Neuronal stem cell (in vitro differentiated cells): ENCODE measurements around the gene RAPGEF1.
A peak's percentile ranks its signal among the peaks of the same experiment; 100 is the strongest.

Experiments
- DNase-seq: peaks from one replicate; pipeline ENCODE4 v3.0.0-alpha.2; 2013; ENCODE audit warnings: low spot score
- H2AFZ ChIP-seq: one replicate; pipeline ENCODE4 v1.6.1; 2013; ENCODE audit warnings: mild to moderate bottlenecking, low read length, inconsistent platforms
- H2AK5ac ChIP-seq: 2 replicates; pipeline ENCODE4 v1.6.1; 2013; ENCODE audit warnings: low read depth, mild to moderate bottlenecking, inconsistent platforms, low read length, moderate library complexity, mixed read lengths
- H2BK120ac ChIP-seq: 2 replicates; pipeline ENCODE4 v1.6.1; 2013; ENCODE audit warnings: low read depth, mild to moderate bottlenecking, inconsistent platforms, low read length, moderate library complexity, mixed read lengths
- H2BK12ac ChIP-seq: one replicate; pipeline ENCODE4 v1.6.1; 2013; ENCODE audit warnings: low read length, inconsistent platforms
- H2BK15ac ChIP-seq: 2 replicates; pipeline ENCODE4 v1.6.1; 2013; ENCODE audit warnings: mild to moderate bottlenecking, low read length, inconsistent platforms, mixed read lengths
- H2BK5ac ChIP-seq: one replicate; pipeline ENCODE4 v1.6.1; 2013; ENCODE audit warnings: inconsistent platforms, mild to moderate bottlenecking, low read length, moderate library complexity
- H3K14ac ChIP-seq: one replicate; pipeline ENCODE4 v1.6.1; 2013; ENCODE audit warnings: low read length, inconsistent platforms
- H3K18ac ChIP-seq: 2 replicates; pipeline ENCODE4 v1.6.1; 2013; ENCODE audit warnings: low read length, inconsistent platforms
- H3K23ac ChIP-seq: 2 replicates; pipeline ENCODE4 v1.6.1; 2013; ENCODE audit warnings: low read depth, mild to moderate bottlenecking, mixed read lengths, low read length, inconsistent platforms; ENCODE audit not compliant: poor library complexity
- H3K27ac ChIP-seq: replicated peaks from 3 replicates; pipeline ENCODE4 v1.5.1; 2013; ENCODE audit warnings: low read length, inconsistent platforms
- H3K27me3 ChIP-seq, 3 experiments: 2 replicates each; pipeline ENCODE4 v1.6.1; 2013; ENCODE audit warnings: low read length in 3 of 3, mild to moderate bottlenecking in 2 of 3, inconsistent platforms in 1 of 3, low read depth in 1 of 3, mixed read lengths in 1 of 3, moderate library complexity in 1 of 3; ENCODE audit not compliant: control insufficient read depth in 3 of 3, insufficient read depth in 3 of 3
- H3K36me3 ChIP-seq, 2 donors: replicated peaks in 1 of 2; 2 replicates each; pipeline ENCODE4 v1.6.1; 2013; ENCODE audit warnings: low read length in 2 of 2; ENCODE audit not compliant: control insufficient read depth in 2 of 2, insufficient read depth in 2 of 2
- H3K4ac ChIP-seq: 2 replicates; pipeline ENCODE4 v1.6.1; 2013; ENCODE audit warnings: inconsistent platforms, mild to moderate bottlenecking, low read length, moderate library complexity
- H3K4me1 ChIP-seq, 2 donors: 1 replicate in 1 of 2; 2 replicates in 1 of 2; pipeline ENCODE4 v1.6.1; 2013; ENCODE audit warnings: low read length in 2 of 2, low read depth in 1 of 2; ENCODE audit not compliant: control insufficient read depth in 2 of 2, insufficient read depth in 1 of 2
- H3K4me2 ChIP-seq: one replicate; pipeline ENCODE4 v1.6.1; 2013; ENCODE audit warnings: mild to moderate bottlenecking, low read length, inconsistent platforms; ENCODE audit not compliant: insufficient read depth, poor library complexity, severe bottlenecking
- H3K4me3 ChIP-seq, 2 donors: 2 replicates each; pipeline ENCODE4 v1.5.1; 2013; ENCODE audit warnings: low read length in 2 of 2, mild to moderate bottlenecking in 2 of 2, inconsistent platforms in 1 of 2, moderate library complexity in 1 of 2
- H3K79me1 ChIP-seq: one replicate; pipeline ENCODE4 v1.6.1; 2013; ENCODE audit warnings: low read depth, mild to moderate bottlenecking, inconsistent platforms, low read length, moderate library complexity
- H3K9ac ChIP-seq: one replicate; pipeline ENCODE4 v1.6.1; 2013; ENCODE audit warnings: mild to moderate bottlenecking, low read depth, low read length, inconsistent platforms; ENCODE audit not compliant: poor library complexity
- H3K9me3 ChIP-seq, 2 donors: replicated peaks in 1 of 2; 2 replicates each; pipeline versions ENCODE3 to v1.6.1; 2013; ENCODE audit warnings: low read length in 2 of 2, mild to moderate bottlenecking in 2 of 2, inconsistent platforms in 1 of 2, low read depth in 1 of 2, mixed read lengths in 1 of 2, moderate library complexity in 1 of 2; ENCODE audit not compliant: control insufficient read depth in 2 of 2, insufficient read depth in 1 of 2
- H4K8ac ChIP-seq: one replicate; pipeline ENCODE4 v1.6.1; 2013; ENCODE audit warnings: low read depth, mild to moderate bottlenecking, inconsistent platforms, low read length, moderate library complexity
- H4K91ac ChIP-seq: one replicate; pipeline ENCODE4 v1.6.1; 2013; ENCODE audit warnings: low read length, low read depth, mild to moderate bottlenecking, inconsistent platforms; ENCODE audit not compliant: poor library complexity
- WGBS, 2 donors: extraction: QIAGEN DNeasy Blood & Tissue Kit; methylation state at CpG; one replicate each; pipeline ENCODE4 v1.1.7; 2013; ENCODE audit warnings: missing lambda C conversion rate in 2 of 2, mixed read lengths in 1 of 2; ENCODE audit not compliant: insufficient read length in 2 of 2, insufficient replicate concordance in 1 of 2; ENCODE audit errors: extremely low coverage in 2 of 2; 5-methylcytosine and 5-hydroxymethylcytosine counted together

RAPGEF1 gene

DNA sequence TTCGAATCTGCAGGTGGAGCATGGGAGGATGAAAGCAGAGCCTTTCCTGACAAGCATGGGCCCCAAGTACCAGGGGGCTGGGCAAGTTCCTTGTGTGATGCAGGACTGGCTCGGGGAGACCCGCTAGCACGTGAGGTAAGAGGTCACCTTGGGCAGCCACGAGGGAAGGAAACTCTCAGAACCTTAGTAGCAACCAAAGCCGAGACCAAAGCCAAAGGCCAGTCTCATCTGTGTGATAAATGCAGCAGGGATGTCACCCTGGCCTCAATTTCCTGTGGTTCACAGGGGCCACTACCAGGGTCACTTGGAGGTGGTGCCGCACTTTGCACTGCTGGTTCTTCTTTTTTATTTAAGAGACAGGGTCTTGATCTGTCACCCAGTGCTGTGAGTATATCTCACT lies 155.0 kb downstream of the RAPGEF1 start:
- H3K14ac ChIP-seq = no peak overlapping the region
- H2AK5ac ChIP-seq = no peak overlapping the region
- H2BK5ac ChIP-seq = no peak overlapping the region
- no peak overlapping the region for H2BK120ac ChIP-seq
- H3K9ac ChIP-seq = no peak overlapping the region
- WGBS, 2 donors = no CpG with 5 or more reads among the region's 7 CpGs
- H3K36me3 ChIP-seq = peaks cover 24 to 73% of the 10 kb centered on the region in 2 donors
- H3K9me3 ChIP-seq = no peaks in the 10 kb centered on the region
- H3K27me3 ChIP-seq = no peaks in the 10 kb centered on the region
- no peak overlapping the region for H4K91ac ChIP-seq
- no peak overlapping the region for H3K4me3 ChIP-seq
- H3K4me1 ChIP-seq = no peaks in the 10 kb centered on the region
- DNase-seq = no peak
- no peak overlapping the region for H3K27ac ChIP-seq
- no peak overlapping the region for H3K18ac ChIP-seq
- H2BK15ac ChIP-seq = no peak overlapping the region
- no peak overlapping the region for H2BK12ac ChIP-seq
- no peak overlapping the region for H4K8ac ChIP-seq
- H3K4me2 ChIP-seq = no peak overlapping the region
- H3K79me1 ChIP-seq = no peaks in the 10 kb centered on the region
- no peak overlapping the region for H3K4ac ChIP-seq
- H3K23ac ChIP-seq = no peak overlapping the region
- no peak overlapping the region for H2AFZ ChIP-seq

DNA sequence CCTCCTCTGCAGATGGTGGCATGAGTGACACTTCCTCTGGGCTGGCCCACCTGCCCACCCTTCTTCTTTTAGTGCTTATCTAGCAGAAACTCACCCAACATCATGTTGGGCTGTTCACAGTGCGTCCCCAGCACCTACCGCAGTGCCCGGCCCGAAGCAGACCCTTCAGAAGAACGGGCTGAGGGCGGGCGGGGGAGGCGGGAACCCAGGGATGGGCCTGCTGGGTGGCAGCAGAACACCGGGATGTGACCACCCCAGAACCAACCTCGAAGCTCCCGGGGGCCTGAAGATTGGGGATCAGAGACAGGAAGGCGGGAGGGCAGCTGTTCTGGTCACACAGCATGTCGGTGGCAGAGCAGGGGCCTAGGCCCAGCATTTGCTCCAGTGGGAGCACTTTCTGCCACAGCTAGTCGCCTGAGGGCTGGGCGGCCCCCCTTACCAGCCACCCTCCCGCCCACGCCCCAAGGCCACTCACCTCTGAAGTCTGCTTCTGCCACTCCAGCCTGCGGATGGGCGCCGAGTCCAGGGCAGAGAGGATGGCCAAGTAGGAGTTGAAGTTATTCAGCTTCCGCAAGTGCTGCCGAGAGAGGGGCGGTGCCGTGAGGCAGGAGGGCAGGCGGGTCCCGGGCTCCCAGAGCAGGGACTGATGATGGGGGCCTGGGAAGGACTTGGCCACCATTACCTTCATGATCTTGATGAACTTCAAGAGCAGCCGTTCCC lies 155.9 kb downstream of the RAPGEF1 start:
- peaks cover 22 to 73% of the 10 kb centered on the region in 2 donors for H3K36me3 ChIP-seq
- no peak overlapping the region for H2BK120ac ChIP-seq
- H3K27me3 ChIP-seq = no peaks in the 10 kb centered on the region
- no peak overlapping the region for H3K4me2 ChIP-seq
- H4K8ac ChIP-seq = no peak overlapping the region
- H3K9me3 ChIP-seq = no peaks in the 10 kb centered on the region
- H2BK12ac ChIP-seq = no peak overlapping the region
- H3K4me1 ChIP-seq = no peaks in the 10 kb centered on the region
- no CpG with 5 or more reads among the region's 27 CpGs for WGBS, 2 donors
- no peak overlapping the region for H3K4me3 ChIP-seq
- H3K4ac ChIP-seq = no peak overlapping the region
- no peak overlapping the region for H2AFZ ChIP-seq
- H2AK5ac ChIP-seq = no peak overlapping the region
- peak overlapping the region; percentile 53 for H2BK5ac ChIP-seq
- H3K79me1 ChIP-seq = no peaks in the 10 kb centered on the region
- no peak overlapping the region for H4K91ac ChIP-seq
- no peak overlapping the region for H3K18ac ChIP-seq
- H3K23ac ChIP-seq = peak overlapping the region; percentile 17
- H2BK15ac ChIP-seq = no peak overlapping the region
- no peak for DNase-seq
- H3K27ac ChIP-seq = no peak overlapping the region
- no peak overlapping the region for H3K14ac ChIP-seq
- H3K9ac ChIP-seq = no peak overlapping the region

DNA sequence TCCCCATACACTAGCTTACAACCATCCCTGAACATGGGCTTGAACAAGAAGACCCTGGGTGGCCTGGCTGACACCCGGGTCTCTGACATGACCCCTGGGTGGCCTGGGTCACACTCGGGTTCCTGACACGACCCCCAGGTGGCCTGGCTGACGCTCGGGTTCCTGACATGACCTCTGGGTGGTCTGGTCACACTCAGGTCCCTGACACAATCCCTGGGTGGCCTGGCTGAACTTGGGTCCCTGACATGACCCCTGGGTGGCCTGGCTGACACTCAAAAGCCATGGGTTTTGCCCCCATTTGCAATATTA lies 156.6 kb downstream of the RAPGEF1 start:
- Histone ChIP-seq H4K91ac (no peak overlapping the region), H2BK15ac (no peak overlapping the region), H2AK5ac (no peak overlapping the region), H3K4me3 (no peak overlapping the region), H3K4me2 (no peak overlapping the region), H2BK120ac (no peak overlapping the region), H3K9ac (no peak overlapping the region), H3K79me1 (no peaks in the 10 kb centered on the region), H2AFZ (no peak overlapping the region), H3K9me3 (no peaks in the 10 kb centered on the region), H2BK12ac (no peak overlapping the region), H3K4me1 (no peaks in the 10 kb centered on the region), H3K14ac (no peak overlapping the region), H3K23ac (no peak overlapping the region), H2BK5ac (no peak overlapping the region), H4K8ac (no peak overlapping the region), H3K27me3 (no peaks in the 10 kb centered on the region), H3K4ac (no peak overlapping the region), H3K36me3 (peaks cover 22 to 73% of the 10 kb centered on the region in 2 donors), H3K27ac (no peak overlapping the region), H3K18ac (no peak overlapping the region)
- WGBS, 2 donors = no CpG with 5 or more reads among the region's 5 CpGs
- no peak for DNase-seq

DNA sequence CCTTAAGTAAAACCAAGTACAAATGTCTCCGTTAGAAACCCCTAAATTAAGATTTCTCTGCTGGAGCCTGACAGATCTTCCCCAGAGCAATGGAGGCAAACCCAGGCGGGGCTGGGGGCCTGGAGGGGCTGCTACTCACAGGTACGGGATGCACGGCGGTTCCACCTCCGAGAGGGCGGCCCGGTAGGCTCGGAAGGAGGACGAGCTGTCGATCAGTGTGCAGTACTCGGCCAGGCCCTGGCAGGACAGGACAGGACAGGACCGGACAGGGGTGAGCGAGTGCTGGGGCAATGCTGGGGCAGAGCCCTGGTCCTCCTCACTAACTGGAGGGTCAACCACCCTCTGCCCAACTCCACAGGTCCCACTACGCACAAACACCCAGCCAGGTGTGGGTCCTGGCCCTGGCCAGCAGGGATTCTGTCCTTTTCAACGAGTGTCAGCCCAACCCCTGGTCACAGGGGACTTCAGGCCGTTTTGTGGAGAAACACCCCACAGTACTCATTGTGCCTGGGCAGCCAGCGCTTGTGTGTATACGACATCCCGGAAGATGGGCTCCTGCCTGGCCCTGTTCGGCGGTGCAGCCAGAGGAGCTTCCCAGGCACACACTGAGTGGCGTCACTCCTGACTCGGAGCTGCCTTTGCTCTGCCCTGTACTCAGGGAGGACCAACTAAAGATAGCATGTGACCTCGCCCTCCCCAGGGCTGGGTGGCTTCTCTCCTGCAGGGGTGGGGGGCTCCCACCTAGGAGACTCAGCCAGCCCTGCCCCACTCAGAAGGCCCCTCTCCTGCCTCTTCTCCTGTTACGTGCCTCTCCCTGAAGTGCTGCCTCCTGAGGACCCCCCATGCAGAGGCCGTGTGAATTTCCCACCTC lies 157.2 kb downstream of the RAPGEF1 start:
- Histone ChIP-seq H2BK120ac (no peak overlapping the region), H3K14ac (no peak overlapping the region), H3K27ac (no peak overlapping the region), H2AFZ (no peak overlapping the region), H3K27me3 (no peaks in the 10 kb centered on the region), H4K91ac (no peak overlapping the region), H3K9ac (peak overlapping the region; percentile 34), H3K4me1 (no peaks in the 10 kb centered on the region), H3K9me3 (no peaks in the 10 kb centered on the region), H2BK15ac (no peak overlapping the region), H2AK5ac (no peak overlapping the region), H2BK12ac (no peak overlapping the region), H3K4ac (no peak overlapping the region), H3K18ac (no peak overlapping the region), H3K4me3 (peak overlapping the region in 1 of 2 donors; percentile 54), H2BK5ac (no peak overlapping the region), H4K8ac (no peak overlapping the region), H3K79me1 (no peaks in the 10 kb centered on the region), H3K4me2 (no peak overlapping the region), H3K36me3 (peaks cover 23 to 75% of the 10 kb centered on the region in 2 donors), H3K23ac (peak overlapping the region; percentile 93)
- WGBS, 2 donors = no CpG with 5 or more reads among the region's 27 CpGs
- DNase-seq = no peak
